Lower lobe of right lung (tissue), 2 donors: ENCODE results near the gene EIF5AL1. TPM values are rescaled to one million over a fixed set of nuclear protein-coding genes. Genes with fewer than 3 reads are reported as not detected.
A peak's percentile ranks its signal among the peaks of the same experiment; 100 is the strongest.

Experiments
- ATAC-seq, 2 donors: fragments of 200-7000 bp; cut with Tn5 transposase; one replicate each; pipeline ENCODE4 v1.9.1; 2020 to 2022; ENCODE audit warnings: mild to moderate bottlenecking in 2 of 2, moderate library complexity in 2 of 2
- DNase-seq: peaks from one replicate; pipeline ENCODE4 v3.0.0-alpha.2; 2020
- H3K27ac ChIP-seq: fragments of 200-600 bp; one replicate; pipeline ENCODE4 v1.8.0; 2022
- H3K27me3 ChIP-seq: fragments of 200-600 bp; one replicate; pipeline ENCODE4 v1.8.0; 2022; ENCODE audit warnings: low read depth
- H3K36me3 ChIP-seq: fragments of 200-600 bp; one replicate; pipeline ENCODE4 v1.8.0; 2022; ENCODE audit warnings: mild to moderate bottlenecking
- H3K4me1 ChIP-seq: fragments of 200-600 bp; one replicate; pipeline ENCODE4 v1.8.0; 2022
- H3K4me3 ChIP-seq: fragments of 200-600 bp; one replicate; pipeline ENCODE4 v1.8.0; 2022; ENCODE audit warnings: mild to moderate bottlenecking
- H3K9me3 ChIP-seq: fragments of 200-600 bp; one replicate; pipeline ENCODE4 v1.8.0; 2022
- intact Hi-C: fragments of 100-400 bp; cut with DNase I; formaldehyde crosslinking; loops from one replicate; pipeline ENCODE4 v1.11.0; 2022
- total RNA-seq: library from RNA; stranded (reverse); fragmentation: NEBNext Ultra II Directional; extraction: Animal tissue kit (Norgen Biotek cat#: 25700); gene quantifications from one replicate; pipeline ENCODE4 v1.2.1, GENCODE V29; 2021
- TF ChIP-seq, protein P1 (sequence below): fragments of 200-600 bp; IDR thresholded peaks from one replicate; pipeline ENCODE4 v1.8.0; 2022; ENCODE audit warnings: antibody characterized with exemption, mild to moderate bottlenecking
- donor health status: DM: no; HTN: yes; CAD: no; lungs with severe emphysema.

Gene EIF5AL1
- total RNA-seq, 1 donor from 2014 or later: not detected

GRCh38 chr10:79487296-79488194, 24.8 kb upstream of the EIF5AL1 start:
- DNase-seq: peak; percentile 65
- no peaks in the 10 kb centered on the region for H3K36me3 ChIP-seq
- intact Hi-C loops: no loop called here
- peaks cover 23% of the 10 kb centered on the region for H3K4me1 ChIP-seq
- TF ChIP-seq, protein P1, sequence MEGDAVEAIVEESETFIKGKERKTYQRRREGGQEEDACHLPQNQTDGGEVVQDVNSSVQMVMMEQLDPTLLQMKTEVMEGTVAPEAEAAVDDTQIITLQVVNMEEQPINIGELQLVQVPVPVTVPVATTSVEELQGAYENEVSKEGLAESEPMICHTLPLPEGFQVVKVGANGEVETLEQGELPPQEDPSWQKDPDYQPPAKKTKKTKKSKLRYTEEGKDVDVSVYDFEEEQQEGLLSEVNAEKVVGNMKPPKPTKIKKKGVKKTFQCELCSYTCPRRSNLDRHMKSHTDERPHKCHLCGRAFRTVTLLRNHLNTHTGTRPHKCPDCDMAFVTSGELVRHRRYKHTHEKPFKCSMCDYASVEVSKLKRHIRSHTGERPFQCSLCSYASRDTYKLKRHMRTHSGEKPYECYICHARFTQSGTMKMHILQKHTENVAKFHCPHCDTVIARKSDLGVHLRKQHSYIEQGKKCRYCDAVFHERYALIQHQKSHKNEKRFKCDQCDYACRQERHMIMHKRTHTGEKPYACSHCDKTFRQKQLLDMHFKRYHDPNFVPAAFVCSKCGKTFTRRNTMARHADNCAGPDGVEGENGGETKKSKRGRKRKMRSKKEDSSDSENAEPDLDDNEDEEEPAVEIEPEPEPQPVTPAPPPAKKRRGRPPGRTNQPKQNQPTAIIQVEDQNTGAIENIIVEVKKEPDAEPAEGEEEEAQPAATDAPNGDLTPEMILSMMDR: peak; percentile 71
- peak; percentile 73 to 76 for ATAC-seq
- no peak overlapping the region for H3K4me3 ChIP-seq
- peak overlapping the region; percentile 64 for H3K27ac ChIP-seq
- no peaks in the 10 kb centered on the region for H3K27me3 ChIP-seq
- H3K9me3 ChIP-seq: no peaks in the 10 kb centered on the region

- Histone ChIP-seq H3K4me3 (no peak overlapping the region), H3K4me1 (peaks cover 23% of the 10 kb centered on the region), H3K27me3 (no peaks in the 10 kb centered on the region), H3K9me3 (no peaks in the 10 kb centered on the region), H3K27ac (peak overlapping the region; percentile 64), H3K36me3 (no peaks in the 10 kb centered on the region)
- ATAC-seq (peak; percentile 76 to 79), DNase-seq (no peak)
- intact Hi-C loops: no loop called here
- TF ChIP-seq, protein P1: no peak
Observed at GRCh38 chr10:79488336-79488735, 24.0 kb upstream of the EIF5AL1 start.

DNA sequence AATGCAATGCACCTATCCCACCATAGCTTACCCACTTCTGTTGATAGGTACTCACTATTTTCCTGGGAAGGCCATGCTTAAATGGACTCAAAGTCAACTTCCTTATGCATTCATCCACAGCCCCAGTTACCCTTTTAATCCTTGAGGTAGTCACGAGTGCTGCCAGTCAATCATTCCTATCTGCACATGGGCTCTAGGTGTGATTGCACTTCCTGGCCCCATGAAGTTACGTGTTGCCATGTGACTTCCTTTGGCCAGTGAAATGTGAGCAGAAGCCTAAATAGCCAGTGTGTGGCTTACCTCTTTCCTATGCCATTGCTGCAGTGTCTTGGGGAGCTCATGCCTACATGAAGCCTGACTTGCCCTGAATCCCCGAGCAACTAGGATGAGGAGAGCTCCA, 23.5 kb upstream of the EIF5AL1 start:
- Histone ChIP-seq H3K36me3 (no peaks in the 10 kb centered on the region), H3K4me1 (peaks cover 23% of the 10 kb centered on the region), H3K4me3 (no peak overlapping the region), H3K27me3 (no peaks in the 10 kb centered on the region), H3K27ac (peak overlapping the region; percentile 34), H3K9me3 (no peaks in the 10 kb centered on the region)
- no peak for ATAC-seq
- DNase-seq: no peak
- intact Hi-C loops: no loop called here
- TF ChIP-seq, protein P1: no peak

DNA sequence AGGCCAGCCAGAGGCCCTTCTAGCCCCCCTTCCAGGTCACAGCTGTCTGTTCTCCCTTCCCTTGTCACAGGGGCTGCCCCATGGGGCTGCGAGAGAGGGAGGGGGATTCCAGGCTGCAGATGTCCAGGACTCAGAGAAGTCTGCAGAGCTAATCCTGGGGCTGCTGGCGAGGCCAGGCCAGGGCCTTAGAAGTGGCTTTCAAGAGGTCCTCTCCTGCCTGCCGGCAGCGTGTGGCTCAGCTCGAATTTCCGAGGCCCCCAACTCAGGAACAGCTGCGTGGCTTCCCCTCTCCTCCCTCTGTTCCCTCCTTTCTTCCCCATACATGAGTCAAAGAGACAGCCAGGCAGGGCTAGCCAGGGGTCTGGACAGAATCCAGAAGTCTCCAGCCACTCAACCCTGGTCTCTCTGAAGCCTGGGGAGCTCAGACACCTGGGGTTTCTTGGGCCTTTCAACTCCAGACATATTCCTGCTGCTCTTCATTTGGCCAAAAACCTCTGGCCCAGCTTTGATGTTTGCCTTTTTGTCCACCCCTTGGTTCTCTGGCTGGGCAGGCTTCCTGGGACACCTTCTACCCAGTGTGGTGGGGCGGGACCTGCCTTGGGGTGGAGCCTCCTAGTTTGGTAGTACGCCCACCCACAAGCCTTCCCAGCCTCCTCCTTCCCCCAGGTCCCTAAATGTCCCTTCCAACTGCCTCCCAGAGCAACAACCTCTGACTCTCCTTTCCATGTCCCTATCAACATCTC, 21.8 kb upstream of the EIF5AL1 start:
- DNase-seq: no peak
- peak overlapping the region; percentile 49 for H3K27ac ChIP-seq
- H3K36me3 ChIP-seq: no peaks in the 10 kb centered on the region
- no peaks in the 10 kb centered on the region for H3K27me3 ChIP-seq
- ATAC-seq: peak in 1 of 2 donors; percentile 4
- intact Hi-C loops: no loop called here
- H3K9me3 ChIP-seq: no peaks in the 10 kb centered on the region
- TF ChIP-seq, protein P1: no peak
- peaks cover 23% of the 10 kb centered on the region for H3K4me1 ChIP-seq
- no peak overlapping the region for H3K4me3 ChIP-seq

DNA sequence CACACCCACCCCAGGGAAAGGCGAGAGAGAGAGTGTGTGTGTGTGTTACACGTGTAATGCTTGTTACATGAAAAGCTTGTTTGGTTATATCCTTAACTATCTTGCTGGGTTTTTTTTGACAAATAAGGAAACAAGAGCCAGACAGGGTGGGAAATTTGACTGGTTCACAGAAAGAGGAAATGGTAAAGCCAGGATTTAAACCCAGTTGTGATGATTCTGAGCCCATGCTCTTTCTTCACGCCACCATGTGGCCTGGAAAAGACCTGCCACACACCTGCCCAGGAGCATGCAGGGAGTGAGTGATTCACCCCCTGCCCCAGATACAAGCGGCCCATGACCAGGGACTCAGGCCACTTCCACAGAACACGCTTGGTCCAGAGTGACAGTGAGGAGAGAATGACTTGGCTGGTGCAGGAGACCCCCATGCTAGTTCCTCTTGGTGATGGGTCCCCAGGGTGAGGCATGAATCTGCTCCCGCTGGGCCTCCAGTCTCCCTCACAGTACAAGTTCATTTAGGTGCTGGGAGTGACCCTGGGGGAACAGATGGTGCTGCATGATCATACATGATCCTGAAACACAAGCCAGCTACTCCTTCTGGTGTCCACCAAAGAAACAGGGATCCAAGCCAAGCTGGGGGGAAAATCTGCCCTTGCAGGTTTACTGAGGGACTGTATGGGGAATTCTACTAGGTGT, 21.0 kb upstream of the EIF5AL1 start:
- TF ChIP-seq, protein P1: no peak
- DNase-seq (no peak), ATAC-seq (no peak)
- no peaks in the 10 kb centered on the region for H3K36me3 ChIP-seq
- intact Hi-C loops: no loop called here
- H3K27me3 ChIP-seq: no peaks in the 10 kb centered on the region
- H3K27ac ChIP-seq: no peak overlapping the region
- H3K4me3 ChIP-seq: no peak overlapping the region
- peaks cover 23% of the 10 kb centered on the region for H3K4me1 ChIP-seq
- H3K9me3 ChIP-seq: no peaks in the 10 kb centered on the region
